ENCODE data around the gene IL4. TPM values are rescaled to one million over a fixed set of nuclear protein-coding genes. Genes with fewer than 3 reads are reported as not detected.

The IL4 gene
- total and polyA plus RNA-seq, 2 experiments from 2014 or later = not detected

- H3K4me3 Mint-ChIP-seq = no peak overlapping the region
- Histone ChIP-seq H3K36me3 (ENCODE audit: insufficient read depth) (no peaks in the 10 kb centered on the region), H4K20me1 (replicated peaks; ENCODE audit: insufficient read depth) (no peaks in the 10 kb centered on the region), H3K4me3 (no peak overlapping the region), H3K4me2 (no peak overlapping the region), H3K9me2 (ENCODE audit: insufficient read depth) (peaks cover 2% of the 10 kb centered on the region; the same call in 1 of the 2 replicates), H3K27me3 (ENCODE audit: insufficient read depth) (no peaks in the 10 kb centered on the region), H3K27ac (ENCODE audit: low read depth) (no peak overlapping the region), H3K4me1 (ENCODE audit: insufficient read depth) (no peaks in the 10 kb centered on the region), H3K79me2 (replicated peaks; ENCODE audit: insufficient read depth) (no peaks in the 10 kb centered on the region), H3F3A (replicated peaks; ENCODE audit: low read depth) (no peaks in the 10 kb centered on the region), H2AFZ (0 out of 2 replicates have a peak overlapping the region, but pooled peaks have one; percentile 14)
- H3K9me3 Mint-ChIP-seq = no peaks in the 10 kb centered on the region; the same call in 2 of the 3 replicates
- H3K27ac Mint-ChIP-seq = no peak overlapping the region
- H3K27me3 Mint-ChIP-seq (ENCODE audit: insufficient read depth, low read depth, poor library complexity) = peaks cover 20% of the 10 kb centered on the region
- DNase-seq (ENCODE audit: low spot score) (no peak), ATAC-seq (no peak)
- TF ChIP-seq REST (IDR thresholded peaks at IDR 0.05; ENCODE audit: unreplicated experiment) (no peak), EZH2 (IDR thresholded peaks at IDR 0.05; ENCODE audit: low read depth, unreplicated experiment) (no peak), CREB1 (CRISPR knock-in tag; IDR thresholded peaks at IDR 0.05; ENCODE audit: low read depth) (no peak)
- no peaks in the 10 kb centered on the region; the same call in 2 of the 3 replicates for H3K36me3 Mint-ChIP-seq (ENCODE audit: low read depth)
- H3K4me1 Mint-ChIP-seq = peaks cover 17% of the 10 kb centered on the region
Observed at GRCh38 chr5:132666310-132667123, 7.3 kb upstream of the IL4 start.

- Mint-ChIP-seq H3K36me3 (ENCODE audit: low read depth) (no peaks in the 10 kb centered on the region; the same call in 2 of the 3 replicates), H3K4me1 (peaks cover 17% of the 10 kb centered on the region), H3K27ac (no peak overlapping the region), H3K4me3 (no peak overlapping the region), H3K27me3 (ENCODE audit: insufficient read depth, low read depth, poor library complexity) (peaks cover 20% of the 10 kb centered on the region), H3K9me3 (no peaks in the 10 kb centered on the region; the same call in 2 of the 3 replicates)
- Histone ChIP-seq H3K79me2 (replicated peaks; ENCODE audit: insufficient read depth) (no peaks in the 10 kb centered on the region), H3K9me2 (ENCODE audit: insufficient read depth) (peaks cover 2% of the 10 kb centered on the region; the same call in 1 of the 2 replicates), H3F3A (replicated peaks; ENCODE audit: low read depth) (no peaks in the 10 kb centered on the region), H3K27ac (ENCODE audit: low read depth) (no peak overlapping the region), H2AFZ (no peak overlapping the region), H3K27me3 (ENCODE audit: insufficient read depth) (no peaks in the 10 kb centered on the region), H4K20me1 (replicated peaks; ENCODE audit: insufficient read depth) (no peaks in the 10 kb centered on the region), H3K36me3 (ENCODE audit: insufficient read depth) (no peaks in the 10 kb centered on the region), H3K4me2 (no peak overlapping the region), H3K4me3 (no peak overlapping the region), H3K4me1 (ENCODE audit: insufficient read depth) (no peaks in the 10 kb centered on the region)
- no peak for ATAC-seq
- DNase-seq (ENCODE audit: low spot score) = no peak
- TF ChIP-seq POLR2AphosphoS5 (IDR thresholded peaks at IDR 0.05; ENCODE audit: low read depth) (no peak), REST (IDR thresholded peaks at IDR 0.05; ENCODE audit: unreplicated experiment) (no peak), STAT1 (IDR thresholded peaks at IDR 0.05; ENCODE audit: unreplicated experiment) (no peak), NANOG (IDR thresholded peaks at IDR 0.05; ENCODE audit: borderline replicate concordance) (no peak), JUNB (IDR thresholded peaks at IDR 0.05; ENCODE audit: unreplicated experiment) (no peak), ETS1 (IDR thresholded peaks at IDR 0.05) (no peak), ZNF331 (CRISPR knock-in tag; IDR thresholded peaks at IDR 0.05; ENCODE audit: low read depth) (no peak)
- TF ChIP-seq, protein P1, sequence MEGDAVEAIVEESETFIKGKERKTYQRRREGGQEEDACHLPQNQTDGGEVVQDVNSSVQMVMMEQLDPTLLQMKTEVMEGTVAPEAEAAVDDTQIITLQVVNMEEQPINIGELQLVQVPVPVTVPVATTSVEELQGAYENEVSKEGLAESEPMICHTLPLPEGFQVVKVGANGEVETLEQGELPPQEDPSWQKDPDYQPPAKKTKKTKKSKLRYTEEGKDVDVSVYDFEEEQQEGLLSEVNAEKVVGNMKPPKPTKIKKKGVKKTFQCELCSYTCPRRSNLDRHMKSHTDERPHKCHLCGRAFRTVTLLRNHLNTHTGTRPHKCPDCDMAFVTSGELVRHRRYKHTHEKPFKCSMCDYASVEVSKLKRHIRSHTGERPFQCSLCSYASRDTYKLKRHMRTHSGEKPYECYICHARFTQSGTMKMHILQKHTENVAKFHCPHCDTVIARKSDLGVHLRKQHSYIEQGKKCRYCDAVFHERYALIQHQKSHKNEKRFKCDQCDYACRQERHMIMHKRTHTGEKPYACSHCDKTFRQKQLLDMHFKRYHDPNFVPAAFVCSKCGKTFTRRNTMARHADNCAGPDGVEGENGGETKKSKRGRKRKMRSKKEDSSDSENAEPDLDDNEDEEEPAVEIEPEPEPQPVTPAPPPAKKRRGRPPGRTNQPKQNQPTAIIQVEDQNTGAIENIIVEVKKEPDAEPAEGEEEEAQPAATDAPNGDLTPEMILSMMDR (conservative IDR thresholded peaks at IDR 0.05; ENCODE audit: low read depth in 2 of 2) = no peak
Observed at GRCh38 chr5:132667309-132667708, 6.5 kb upstream of the IL4 start.
